Stimulated activated CD4-positive, alpha-beta T cell treated with anti-CD3 and anti-CD28 coated beads, Interleukin-15, amount 100 ng/mL, for 48 hours (primary cell): ENCODE results near the gene SMARCD1.
"Not testable (repeated sequence)": the region's sequence is repeated elsewhere in the genome, so short reads cannot be mapped to it uniquely, and the experiment has no call there.

ENCODE experiments used
- DNase-seq, 2 donors: peaks; one replicate each; pipeline ENCODE4 v3.0.0-alpha.2; 2020; ENCODE audit warnings: low read depth in 2 of 2

The SMARCD1 gene

DNA sequence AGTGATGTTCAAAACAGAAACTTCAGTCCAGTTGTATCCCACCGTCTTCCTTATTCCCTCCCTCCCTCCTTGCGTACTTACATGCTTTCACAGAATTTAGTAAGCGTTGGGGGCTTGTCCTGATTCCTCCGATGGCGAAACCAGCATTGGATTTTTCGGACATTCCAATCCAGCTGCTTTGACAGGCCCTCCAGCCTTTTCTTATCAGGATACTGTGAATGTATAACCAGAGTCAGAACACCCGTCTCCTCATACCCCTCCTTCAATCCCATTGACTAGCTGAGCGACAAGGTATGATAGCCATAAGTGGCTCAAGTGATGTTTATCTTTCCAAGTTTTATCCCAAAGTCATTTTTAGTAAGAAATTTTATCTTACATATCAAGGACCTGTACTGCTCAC, 57.9 kb downstream of the SMARCD1 start:
- no peak for DNase-seq

DNA sequence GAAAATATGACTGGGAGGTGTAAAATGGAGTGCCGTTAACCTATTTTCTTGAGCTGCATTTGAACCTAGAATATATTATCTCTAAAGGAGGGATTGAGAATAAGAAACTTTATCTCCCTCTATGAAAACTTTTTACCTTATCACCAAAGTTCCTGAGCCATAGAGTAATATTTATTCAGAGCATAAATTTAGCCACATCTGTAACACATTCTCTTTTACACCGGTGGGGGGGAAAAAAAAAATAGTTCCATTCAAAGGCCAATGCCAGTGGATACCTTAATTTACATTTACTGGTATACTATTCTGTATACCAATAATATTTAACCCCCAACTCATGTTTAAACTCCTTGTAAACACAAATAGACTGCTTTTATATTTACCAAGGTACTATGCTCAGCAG, 60.3 kb downstream of the SMARCD1 start:
- DNase-seq, result no peak

DNA sequence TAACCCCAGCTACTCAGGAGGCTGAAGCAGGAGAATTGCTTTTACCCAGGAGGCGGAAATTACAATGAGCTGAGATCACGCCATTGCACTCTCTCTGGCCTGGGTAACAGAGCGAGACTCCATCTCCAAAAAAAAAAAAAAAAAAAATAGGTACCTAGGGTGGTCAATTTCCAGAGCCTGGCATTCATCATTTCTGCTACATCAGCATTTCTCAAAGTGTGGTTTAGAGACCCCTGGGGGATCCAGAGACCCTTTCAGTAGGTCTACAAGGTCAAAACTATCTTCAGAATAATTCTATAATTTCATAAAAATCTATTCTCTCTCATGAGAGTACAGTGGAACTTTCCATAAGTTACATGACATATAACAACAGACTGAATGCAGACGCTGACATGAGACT, 62.1 kb downstream of the SMARCD1 start:
- no peak for DNase-seq

- not testable (repeated sequence) for DNase-seq
Measured at GRCh38 chr12:50148011-50148410, 62.9 kb downstream of the SMARCD1 start.

DNA sequence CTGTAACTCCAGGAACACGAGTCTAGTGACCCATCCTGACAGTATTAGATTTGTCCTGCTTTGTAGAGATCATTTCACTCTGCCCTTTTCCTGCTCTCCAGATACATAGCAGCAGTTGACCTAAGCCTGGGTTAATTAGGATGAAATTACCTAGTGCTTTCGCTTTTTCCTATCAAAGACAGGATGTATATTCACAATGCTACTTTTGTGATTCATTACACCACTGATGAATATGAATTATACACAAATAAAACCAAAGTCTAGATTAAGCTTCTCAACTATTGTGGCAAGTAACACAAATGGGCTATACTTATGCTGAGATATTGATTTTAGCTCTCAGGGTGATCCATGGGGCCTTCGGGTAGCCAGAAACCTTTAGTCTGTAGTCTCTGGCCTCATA, 64.2 kb downstream of the SMARCD1 start:
- no peak for DNase-seq
